ENCODE measurements around the gene HOXA9. TPM values are rescaled to one million over a fixed set of nuclear protein-coding genes. Genes with fewer than 3 reads are reported as not detected.

Gene HOXA9
- total RNA-seq, 6 donors from 2014 or later = 0.30 to 6.1 (median 0.49) TPM; not detected in 1

DNA sequence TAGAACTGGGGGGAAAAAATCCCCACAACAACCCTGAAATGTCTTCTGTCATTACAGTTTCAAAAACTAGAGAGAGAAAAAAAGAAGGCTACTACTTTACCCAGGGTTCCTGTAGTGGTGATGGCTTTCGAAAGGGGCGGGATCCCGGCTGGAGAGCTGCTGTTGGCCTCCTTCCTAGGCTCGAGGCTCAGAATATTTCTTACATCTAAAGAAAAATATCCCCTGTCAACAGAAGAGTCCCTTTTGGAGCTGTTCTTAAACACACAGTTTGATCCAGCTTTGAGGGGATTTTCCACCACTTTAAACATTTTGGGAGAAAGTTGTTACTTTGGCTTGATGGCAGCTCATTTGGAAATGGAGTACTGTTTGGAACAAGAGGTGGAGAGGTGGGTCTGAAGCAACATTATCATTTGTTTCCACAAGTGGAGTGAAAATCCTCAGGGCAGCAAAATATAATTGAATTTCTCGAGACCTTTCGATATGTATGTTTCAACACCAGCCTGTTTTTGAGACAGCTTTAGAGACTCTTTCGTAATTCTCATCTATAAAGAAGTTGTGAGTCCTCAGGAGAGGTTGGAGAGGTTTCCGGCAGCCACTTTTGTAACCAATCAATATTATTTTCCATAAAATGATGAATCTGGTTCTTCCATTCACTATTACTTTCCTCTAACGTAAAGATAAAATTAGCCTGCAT is 29.5 kb upstream of the HOXA9 start:
- no peak for DNase-seq
- H3K27me3 ChIP-seq = peaks cover 0 to 93% (median 57%) of the 10 kb centered on the region in 4 donors
- H3K36me3 ChIP-seq = no peaks in the 10 kb centered on the region
- no peak overlapping the region for H3K27ac ChIP-seq
- no peak overlapping the region for H3K4me3 ChIP-seq
- WGBS, 2 donors = 31% methylated on average over 9 of the region's 9 CpGs
- no peaks in the 10 kb centered on the region for H3K9me3 ChIP-seq
- peaks cover 23 to 31% (median 27%) of the 10 kb centered on the region in 4 donors for H3K4me1 ChIP-seq
- TF ChIP-seq POLR2AphosphoS5 (IDR thresholded peaks at IDR 0.05) = no peak
- TF ChIP-seq, protein P1, sequence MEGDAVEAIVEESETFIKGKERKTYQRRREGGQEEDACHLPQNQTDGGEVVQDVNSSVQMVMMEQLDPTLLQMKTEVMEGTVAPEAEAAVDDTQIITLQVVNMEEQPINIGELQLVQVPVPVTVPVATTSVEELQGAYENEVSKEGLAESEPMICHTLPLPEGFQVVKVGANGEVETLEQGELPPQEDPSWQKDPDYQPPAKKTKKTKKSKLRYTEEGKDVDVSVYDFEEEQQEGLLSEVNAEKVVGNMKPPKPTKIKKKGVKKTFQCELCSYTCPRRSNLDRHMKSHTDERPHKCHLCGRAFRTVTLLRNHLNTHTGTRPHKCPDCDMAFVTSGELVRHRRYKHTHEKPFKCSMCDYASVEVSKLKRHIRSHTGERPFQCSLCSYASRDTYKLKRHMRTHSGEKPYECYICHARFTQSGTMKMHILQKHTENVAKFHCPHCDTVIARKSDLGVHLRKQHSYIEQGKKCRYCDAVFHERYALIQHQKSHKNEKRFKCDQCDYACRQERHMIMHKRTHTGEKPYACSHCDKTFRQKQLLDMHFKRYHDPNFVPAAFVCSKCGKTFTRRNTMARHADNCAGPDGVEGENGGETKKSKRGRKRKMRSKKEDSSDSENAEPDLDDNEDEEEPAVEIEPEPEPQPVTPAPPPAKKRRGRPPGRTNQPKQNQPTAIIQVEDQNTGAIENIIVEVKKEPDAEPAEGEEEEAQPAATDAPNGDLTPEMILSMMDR (IDR thresholded peaks at IDR 0.05) = no peak
- no peak for TF ChIP-seq POLR2A (IDR thresholded peaks at IDR 0.05)
- TF ChIP-seq EP300 (IDR thresholded peaks at IDR 0.05) = no peak
- ATAC-seq (ENCODE audit: low FRiP score in 2 of 2) = no peak

DNA sequence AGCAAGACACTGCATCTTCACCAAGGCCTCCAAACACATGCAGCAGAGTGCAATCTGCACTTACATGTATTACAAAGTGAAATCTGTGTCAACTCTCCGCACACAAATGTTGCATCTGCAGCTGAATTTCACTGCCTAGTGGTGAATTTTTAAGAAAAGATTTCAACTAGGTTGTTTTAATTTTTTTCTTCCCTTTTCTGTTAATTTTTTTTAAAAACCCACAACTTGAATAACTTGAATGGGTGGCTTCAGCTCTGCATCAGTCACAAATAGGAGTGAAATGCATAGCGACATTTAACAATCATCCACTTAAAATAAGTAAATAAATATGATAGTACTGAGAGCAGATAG is 28.6 kb upstream of the HOXA9 start:
- H3K27me3 ChIP-seq = peaks cover 0 to 96% (median 58%) of the 10 kb centered on the region in 4 donors
- DNase-seq = no peak
- no peak for ATAC-seq (ENCODE audit: low FRiP score in 2 of 2)
- WGBS, 2 donors = 31 to 35% methylated on average over 2 of the region's 2 CpGs
- H3K9me3 ChIP-seq = no peaks in the 10 kb centered on the region
- H3K4me3 ChIP-seq = no peak overlapping the region
- no peaks in the 10 kb centered on the region for H3K36me3 ChIP-seq
- TF ChIP-seq EP300 (IDR thresholded peaks at IDR 0.05) (no peak), POLR2A (IDR thresholded peaks at IDR 0.05) (no peak), POLR2AphosphoS5 (IDR thresholded peaks at IDR 0.05) (no peak)
- TF ChIP-seq, protein P1 (IDR thresholded peaks at IDR 0.05) = no peak
- H3K27ac ChIP-seq = no peak overlapping the region
- H3K4me1 ChIP-seq = peaks cover 23 to 29% (median 26%) of the 10 kb centered on the region in 4 donors

DNA sequence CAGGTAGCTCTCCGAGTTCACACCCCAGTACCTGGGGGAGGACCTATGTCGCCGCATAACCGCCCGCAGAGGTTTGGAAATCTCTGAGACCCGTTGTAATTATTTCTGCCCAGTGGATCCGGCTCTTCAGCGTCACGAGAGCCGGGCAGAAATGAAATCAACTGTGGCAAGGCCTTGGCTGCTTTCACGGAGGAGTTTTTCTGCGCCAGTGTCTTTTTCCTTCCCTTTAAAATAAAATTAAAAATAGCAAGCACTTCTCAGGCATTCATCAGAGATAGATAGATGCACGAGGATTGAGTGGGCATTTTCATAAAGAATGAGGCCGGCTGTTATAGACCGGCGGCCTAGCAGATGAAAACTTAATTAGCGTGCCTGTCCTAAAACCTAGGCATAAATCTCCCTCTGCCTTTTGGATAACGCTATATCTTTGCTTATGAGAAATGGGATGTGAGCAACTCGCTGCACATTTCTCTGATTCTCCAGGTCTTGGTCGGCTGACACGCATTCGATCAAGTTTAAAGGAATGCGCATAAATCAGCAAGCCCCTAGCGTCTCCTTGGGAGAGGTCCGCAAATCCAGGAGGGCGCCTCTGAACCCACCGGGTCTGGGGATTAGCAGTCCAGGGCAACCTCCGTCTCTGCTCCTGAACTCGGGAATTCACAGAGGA is 28.1 kb upstream of the HOXA9 start:
- Histone ChIP-seq H3K27me3 (peaks cover under 1 to 96% (median 58%) of the 10 kb centered on the region in 4 donors), H3K4me3 (peak overlapping the region in 3 of 4 donors; percentile 22 to 37 (median 37)), H3K9me3 (no peaks in the 10 kb centered on the region), H3K36me3 (no peaks in the 10 kb centered on the region), H3K27ac (no peak overlapping the region), H3K4me1 (peaks cover 24 to 33% (median 28%) of the 10 kb centered on the region in 4 donors)
- DNase-seq = no peak
- 15 to 19% methylated on average over 24 to 29 of the region's 29 CpGs for WGBS, 2 donors
- TF ChIP-seq POLR2A (IDR thresholded peaks at IDR 0.05) = no peak
- no peak for TF ChIP-seq POLR2AphosphoS5 (IDR thresholded peaks at IDR 0.05)
- ATAC-seq (ENCODE audit: low FRiP score in 2 of 2) = no peak

DNA sequence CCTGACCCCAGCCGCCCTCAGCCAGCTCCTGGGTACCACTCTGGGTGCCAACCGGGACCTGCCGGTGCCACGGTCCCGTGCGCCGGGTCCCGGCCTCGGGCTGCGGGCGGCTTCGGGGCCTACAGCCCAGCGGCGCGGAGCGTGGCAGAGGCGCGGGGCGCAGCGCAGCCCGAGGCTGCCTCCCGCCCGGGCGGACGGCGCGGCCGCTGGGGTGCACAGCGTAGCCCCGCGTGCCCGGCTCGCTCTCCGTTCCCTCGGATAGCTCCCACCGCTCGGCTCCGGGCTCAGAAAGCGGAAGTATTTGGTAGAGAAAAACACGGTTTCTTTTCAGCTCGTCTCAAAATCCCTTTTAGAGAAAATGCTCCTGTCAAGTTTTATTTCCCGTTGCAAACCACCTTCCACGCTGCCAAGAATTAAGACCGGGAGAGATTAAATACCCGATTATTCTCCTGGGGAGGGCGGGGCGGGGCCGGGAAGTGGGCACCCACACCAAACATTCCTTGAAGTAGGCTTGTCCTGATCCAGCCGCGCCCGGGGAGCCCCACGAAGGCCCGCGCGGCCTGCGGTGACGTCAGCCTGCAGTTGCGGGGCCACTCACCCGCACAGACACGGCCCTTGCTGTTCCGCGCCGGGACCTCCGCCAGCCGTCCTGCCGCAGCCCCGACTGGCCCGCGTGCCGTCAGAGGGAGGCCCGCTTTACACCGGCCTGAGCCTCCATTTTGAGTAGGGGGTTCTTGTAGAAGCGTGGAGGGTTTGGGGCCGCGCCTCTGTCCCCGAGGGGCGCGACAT is 27.4 kb upstream of the HOXA9 start:
- peak in 1 of 2 donors; percentile 64 for ATAC-seq (ENCODE audit: low FRiP score in 2 of 2)
- H3K4me1 ChIP-seq = peaks cover 32 to 35% (median 34%) of the 10 kb centered on the region in 4 donors
- H3K36me3 ChIP-seq = no peaks in the 10 kb centered on the region
- peak in 1 of 2 donors; percentile 86 for DNase-seq
- WGBS, 2 donors = 2 to 5% methylated on average over 13 to 59 of the region's 78 CpGs
- peaks cover 3 to 96% (median 58%) of the 10 kb centered on the region in 4 donors for H3K27me3 ChIP-seq
- H3K9me3 ChIP-seq = no peaks in the 10 kb centered on the region
- H3K27ac ChIP-seq = no peak overlapping the region
- H3K4me3 ChIP-seq = peak overlapping the region; percentile 18 to 37 (median 30)
- TF ChIP-seq EP300 (IDR thresholded peaks at IDR 0.05) (no peak), POLR2AphosphoS5 (IDR thresholded peaks at IDR 0.05) (no peak), POLR2A (IDR thresholded peaks at IDR 0.05) (no peak)
- TF ChIP-seq, protein P1 (IDR thresholded peaks at IDR 0.05) = no peak
